OCI-LY3 (cell line): ENCODE data around the gene SLC22A9.

Experiments
- H2AFZ ChIP-seq: fragments of 200-600, 300-600 bp; shearing (Covaris generic); 2 replicates; pipeline ENCODE4 v1.6.0; 2014; ENCODE audit warnings: antibody characterized with exemption, low read depth, low read length
- H3K27ac ChIP-seq: fragments of 200-600, 300-600 bp; sonication (generic); 2 replicates; pipeline ENCODE4 v1.5.1; 2014; ENCODE audit warnings: mild to moderate bottlenecking, low read length, moderate library complexity, mixed read lengths
- H3K27me3 ChIP-seq: fragments of 200-600, 300-600 bp; sonication (generic); 2 replicates; pipeline ENCODE4 v1.6.1; 2014; ENCODE audit warnings: low read depth, low read length, mixed read lengths
- H3K36me3 ChIP-seq: fragments of 200-600, 300-600 bp; sonication (generic); replicated peaks from 2 replicates; pipeline ENCODE3; 2014; ENCODE audit warnings: low read depth, low read length, mixed read lengths
- H3K4me1 ChIP-seq: fragments of 300-600, 200-600 bp; sonication (generic); 2 replicates; pipeline ENCODE4 v1.6.1; 2014; ENCODE audit warnings: low read length, mixed read lengths
- H3K4me2 ChIP-seq: fragments of 200-600, 300-600 bp; sonication (generic); 2 replicates; pipeline ENCODE4 v1.6.1; 2014; ENCODE audit warnings: low read length, mixed read lengths
- H3K4me3 ChIP-seq: fragments of 300-600, 200-600 bp; sonication (generic); 2 replicates; pipeline ENCODE4 v1.5.1; 2014; ENCODE audit warnings: antibody characterized with exemption, mild to moderate bottlenecking, low read length, moderate library complexity
- H3K79me2 ChIP-seq: fragments of 300-600, 200-600 bp; shearing (Covaris generic); 2 replicates; pipeline ENCODE4 v1.6.1; 2014; ENCODE audit warnings: mild to moderate bottlenecking, low read length, mixed read lengths
- H3K9ac ChIP-seq: fragments of 300-600, 200-600 bp; shearing (Covaris generic); 2 replicates; pipeline ENCODE4 v1.6.0; 2014; ENCODE audit warnings: mild to moderate bottlenecking, low read length, moderate library complexity
- H3K9me3 ChIP-seq: fragments of 200-600, 300-600 bp; shearing (Covaris generic); 2 replicates; pipeline ENCODE4 v1.6.1; 2014; ENCODE audit warnings: low read length, mixed read lengths; ENCODE audit not compliant: insufficient read depth
- H4K20me1 ChIP-seq: fragments of 200-600, 300-600 bp; sonication (generic); 2 replicates; pipeline ENCODE4 v1.6.1; 2016; ENCODE audit warnings: low read length, mixed read lengths; ENCODE audit not compliant: insufficient read depth
- CTCF ChIP-seq: fragments of 200-600, 300-600 bp; sonication (generic); IDR thresholded peaks from 2 replicates; pipeline ENCODE4 v1.5.1; 2014; ENCODE audit warnings: antibody characterized with exemption, low read length, low read depth
- EZH2phosphoT487 ChIP-seq: fragments of 200-600 bp; shearing (Covaris generic); IDR thresholded peaks from 2 replicates; pipeline ENCODE4 v1.6.1; 2018; ENCODE audit warnings: antibody characterized with exemption, mixed run types, low read depth

The SLC22A9 gene

GRCh38 chr11:63343130-63343529 is 26.5 kb upstream of the SLC22A9 start:
- Histone ChIP-seq H4K20me1 (no peaks in the 10 kb centered on the region), H2AFZ (no peak overlapping the region), H3K4me2 (no peak overlapping the region), H3K4me3 (no peak overlapping the region), H3K27me3 (no peaks in the 10 kb centered on the region), H3K27ac (no peak overlapping the region), H3K4me1 (no peaks in the 10 kb centered on the region), H3K9me3 (no peaks in the 10 kb centered on the region), H3K79me2 (no peaks in the 10 kb centered on the region), H3K36me3 (no peaks in the 10 kb centered on the region), H3K9ac (no peak overlapping the region)
- TF ChIP-seq CTCF: no peak
- TF ChIP-seq EZH2phosphoT487: no peak

DNA sequence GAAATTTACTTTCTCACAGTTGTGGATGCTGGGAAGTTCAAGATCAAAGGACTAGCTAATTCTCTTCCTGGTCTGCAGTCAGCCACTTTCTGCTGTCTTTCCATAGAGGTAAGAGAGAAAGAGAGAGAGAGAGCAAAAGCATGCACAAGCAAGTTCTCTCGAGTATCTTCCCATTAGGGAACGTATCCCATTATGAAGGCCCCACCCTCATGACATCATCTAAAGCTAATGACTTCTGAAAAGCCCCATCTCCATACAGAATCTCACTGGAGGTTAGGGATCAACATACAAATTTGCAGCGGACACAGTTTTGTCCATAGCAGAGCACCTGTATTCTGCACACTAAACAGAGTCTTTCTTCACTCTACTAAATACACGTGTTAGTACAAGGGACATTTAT is 17.4 kb upstream of the SLC22A9 start:
- H3K4me1 ChIP-seq: no peaks in the 10 kb centered on the region
- H4K20me1 ChIP-seq: no peaks in the 10 kb centered on the region
- H3K79me2 ChIP-seq: no peaks in the 10 kb centered on the region
- no peak overlapping the region for H3K4me3 ChIP-seq
- H3K27me3 ChIP-seq: no peaks in the 10 kb centered on the region
- no peak overlapping the region for H2AFZ ChIP-seq
- no peak overlapping the region for H3K9ac ChIP-seq
- H3K36me3 ChIP-seq: no peaks in the 10 kb centered on the region
- H3K9me3 ChIP-seq: no peaks in the 10 kb centered on the region
- H3K27ac ChIP-seq: no peak overlapping the region
- TF ChIP-seq CTCF (no peak), EZH2phosphoT487 (no peak)
- H3K4me2 ChIP-seq: no peak overlapping the region

- Histone ChIP-seq H3K9ac (no peak overlapping the region), H3K36me3 (no peaks in the 10 kb centered on the region), H3K4me1 (no peaks in the 10 kb centered on the region), H3K27ac (no peak overlapping the region), H3K9me3 (no peaks in the 10 kb centered on the region), H3K79me2 (no peaks in the 10 kb centered on the region), H3K4me3 (no peak overlapping the region), H2AFZ (no peak overlapping the region), H3K4me2 (no peak overlapping the region), H3K27me3 (no peaks in the 10 kb centered on the region), H4K20me1 (no peaks in the 10 kb centered on the region)
- TF ChIP-seq CTCF: no peak
- no peak for TF ChIP-seq EZH2phosphoT487
Measured at GRCh38 chr11:63362196-63362793, 7.3 kb upstream of the SLC22A9 start.

DNA sequence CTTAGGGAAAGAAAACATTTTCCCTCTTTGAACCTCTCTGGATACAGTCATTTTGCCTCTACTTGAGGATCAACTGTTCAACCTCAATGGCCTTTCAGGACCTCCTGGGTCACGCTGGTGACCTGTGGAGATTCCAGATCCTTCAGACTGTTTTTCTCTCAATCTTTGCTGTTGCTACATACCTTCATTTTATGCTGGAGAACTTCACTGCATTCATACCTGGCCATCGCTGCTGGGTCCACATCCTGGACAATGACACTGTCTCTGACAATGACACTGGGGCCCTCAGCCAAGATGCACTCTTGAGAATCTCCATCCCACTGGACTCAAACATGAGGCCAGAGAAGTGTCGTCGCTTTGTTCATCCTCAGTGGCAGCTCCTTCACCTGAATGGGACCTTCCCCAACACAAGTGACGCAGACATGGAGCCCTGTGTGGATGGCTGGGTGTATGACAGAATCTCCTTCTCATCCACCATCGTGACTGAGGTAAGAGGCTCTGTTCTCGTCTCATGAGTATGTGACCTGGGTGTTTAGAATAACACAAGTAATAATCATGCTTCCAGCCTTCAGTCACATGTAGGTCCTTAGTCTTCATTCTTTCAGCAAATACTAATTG is 495 bp downstream of the SLC22A9 start:
- H2AFZ ChIP-seq: no peak overlapping the region
- H3K79me2 ChIP-seq: no peaks in the 10 kb centered on the region
- H3K27me3 ChIP-seq: peaks cover 37% of the 10 kb centered on the region
- TF ChIP-seq CTCF: no peak
- no peak for TF ChIP-seq EZH2phosphoT487
- no peaks in the 10 kb centered on the region for H3K9me3 ChIP-seq
- H3K36me3 ChIP-seq: no peaks in the 10 kb centered on the region
- no peak overlapping the region for H3K4me3 ChIP-seq
- H4K20me1 ChIP-seq: no peaks in the 10 kb centered on the region
- H3K27ac ChIP-seq: no peak overlapping the region
- no peak overlapping the region for H3K9ac ChIP-seq
- no peak overlapping the region for H3K4me2 ChIP-seq
- H3K4me1 ChIP-seq: no peaks in the 10 kb centered on the region
